HG03520 (cell line): ENCODE measurements around the gene ZFP64.
"Not testable (repeated sequence)": the region's sequence is repeated elsewhere in the genome, so short reads cannot be mapped to it uniquely, and the experiment has no call there.

Experiments used
- ATAC-seq: cut with Tn5 transposase; IDR thresholded peaks from one replicate; pipeline ENCODE4 v1.9.1; 2021; ENCODE audit warnings: mild to moderate bottlenecking, moderate library complexity; ENCODE audit not compliant: unreplicated experiment

Gene ZFP64

DNA sequence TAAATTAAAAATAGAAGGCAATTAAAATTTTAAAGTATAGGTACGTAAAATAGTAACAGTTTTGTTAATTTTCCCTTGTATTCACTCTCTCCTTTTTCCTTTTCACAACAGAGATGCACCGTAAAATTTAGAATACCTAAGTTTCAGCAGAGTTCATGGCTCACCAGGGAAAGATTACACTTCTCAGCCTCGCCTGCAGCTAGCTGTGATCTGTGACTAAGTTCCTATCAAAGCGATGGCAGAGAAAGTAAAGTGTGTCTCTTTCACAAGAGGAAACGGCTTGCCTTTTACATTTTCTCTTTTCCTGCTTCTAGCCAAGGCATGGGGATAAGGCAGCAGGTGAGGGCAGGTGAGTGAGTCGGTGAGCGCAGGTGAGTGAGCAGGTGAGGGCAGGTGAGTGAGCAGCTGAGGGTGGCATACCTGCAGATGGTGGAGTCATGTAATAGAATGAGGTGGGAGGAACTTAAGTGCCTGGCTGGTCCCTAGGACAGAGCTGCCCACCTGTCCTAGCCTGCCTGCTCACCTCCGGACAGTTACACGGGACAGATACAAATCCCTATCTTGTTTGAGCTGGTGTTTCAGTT lies 30.9 kb downstream of the ZFP64 start:
- no peak for ATAC-seq

DNA sequence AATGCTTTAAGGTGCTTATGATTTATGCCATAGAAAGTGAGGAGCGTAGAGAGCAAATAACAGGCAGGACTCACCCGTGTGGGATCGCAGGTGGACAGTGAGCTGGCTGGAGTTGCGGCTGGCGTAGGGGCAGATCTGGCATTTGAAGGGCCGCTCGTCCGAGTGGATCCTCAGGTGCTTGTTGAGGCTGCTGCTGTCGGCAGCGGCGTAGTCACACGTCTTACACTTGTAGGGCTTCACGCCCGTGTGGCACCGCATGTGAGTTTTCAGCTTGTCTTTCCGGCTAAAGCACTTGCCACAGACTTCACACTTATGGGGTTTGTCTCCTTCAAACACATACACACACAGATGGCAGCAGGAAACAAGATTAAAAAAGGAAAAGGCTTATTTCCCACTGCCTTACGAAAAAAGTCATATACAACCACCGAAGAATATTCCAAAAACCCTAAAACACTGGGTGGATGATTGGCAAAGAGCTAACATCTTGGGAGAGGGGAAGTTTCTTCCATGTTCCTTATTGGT lies 31.5 kb downstream of the ZFP64 start:
- ATAC-seq = no peak

DNA sequence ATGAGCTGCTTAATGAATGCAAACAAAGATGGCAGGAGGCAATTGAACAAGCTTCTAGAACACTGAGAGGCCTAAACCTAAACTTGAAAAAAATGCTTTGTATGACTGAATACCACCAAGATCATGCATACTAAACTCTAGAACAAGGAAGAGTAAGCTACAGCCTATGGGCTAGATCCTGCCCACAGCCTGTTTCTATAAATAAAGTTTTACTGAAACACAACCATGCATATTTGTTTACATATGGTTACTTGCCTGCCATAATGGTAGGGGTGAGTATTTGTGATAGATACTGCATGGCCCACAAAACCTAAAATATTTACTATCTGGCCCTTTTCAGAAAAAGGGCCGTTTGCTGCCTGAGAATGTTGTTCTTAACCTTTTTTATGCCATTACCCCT lies 37.0 kb downstream of the ZFP64 start:
- ATAC-seq = no peak

DNA sequence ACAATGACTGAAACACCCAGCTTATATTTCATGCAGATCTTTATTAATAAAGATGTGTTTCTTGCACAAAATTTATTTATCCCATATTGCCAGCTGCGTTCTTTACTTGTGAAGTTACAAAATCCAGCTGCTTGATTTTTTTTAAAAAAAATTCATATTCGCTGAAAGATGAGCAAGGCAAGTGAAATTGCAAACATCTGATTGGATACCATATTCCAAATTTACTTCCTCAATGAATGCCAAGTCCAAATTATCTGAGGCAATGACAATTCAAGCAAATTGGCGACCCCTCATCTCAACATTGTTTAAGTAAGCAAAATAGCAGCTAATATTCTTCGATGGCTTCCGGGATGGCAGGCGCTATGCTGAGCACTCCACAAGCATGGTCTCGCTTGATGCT lies 37.7 kb downstream of the ZFP64 start:
- ATAC-seq = no peak

DNA sequence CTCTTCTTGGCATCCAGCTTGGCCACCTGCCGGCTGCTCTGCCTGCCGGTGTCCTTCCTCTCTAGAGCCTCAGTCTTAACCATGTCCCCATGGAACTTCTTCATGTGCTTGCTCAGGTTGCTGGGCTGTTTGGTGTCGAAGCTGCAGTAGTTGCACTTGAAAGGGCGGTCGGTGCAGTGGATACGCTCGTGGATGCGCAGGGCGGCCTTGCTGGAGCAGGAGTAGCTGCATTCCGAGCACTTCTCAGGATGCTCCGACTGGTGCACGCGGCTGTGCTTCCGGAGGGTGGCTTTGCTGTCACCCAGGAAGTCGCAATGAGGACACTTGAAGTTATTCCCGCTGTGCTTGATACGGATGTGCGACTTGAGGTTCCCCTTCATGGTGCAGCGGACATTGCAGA lies 38.7 kb downstream of the ZFP64 start:
- no peak for ATAC-seq

DNA sequence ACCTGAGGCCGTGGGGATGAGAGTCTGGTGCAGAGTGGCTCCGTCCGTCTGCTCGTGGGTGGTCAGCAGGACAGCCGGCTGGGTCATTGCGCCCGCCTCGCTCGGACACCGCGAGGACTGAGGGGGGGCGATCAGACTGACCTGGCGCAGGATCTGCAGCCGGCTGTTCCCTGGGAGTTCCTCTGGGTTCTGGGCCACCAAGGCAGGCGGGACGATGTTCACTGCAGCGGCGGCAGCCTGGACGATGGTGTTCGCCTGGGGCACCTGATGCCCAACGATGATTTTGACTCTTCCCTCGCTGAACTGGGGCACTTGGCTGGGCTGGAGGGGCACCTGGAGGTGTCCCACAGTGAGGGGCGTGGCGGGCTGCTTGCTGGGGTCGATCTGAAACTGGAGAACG lies 39.2 kb downstream of the ZFP64 start:
- no peak for ATAC-seq

DNA sequence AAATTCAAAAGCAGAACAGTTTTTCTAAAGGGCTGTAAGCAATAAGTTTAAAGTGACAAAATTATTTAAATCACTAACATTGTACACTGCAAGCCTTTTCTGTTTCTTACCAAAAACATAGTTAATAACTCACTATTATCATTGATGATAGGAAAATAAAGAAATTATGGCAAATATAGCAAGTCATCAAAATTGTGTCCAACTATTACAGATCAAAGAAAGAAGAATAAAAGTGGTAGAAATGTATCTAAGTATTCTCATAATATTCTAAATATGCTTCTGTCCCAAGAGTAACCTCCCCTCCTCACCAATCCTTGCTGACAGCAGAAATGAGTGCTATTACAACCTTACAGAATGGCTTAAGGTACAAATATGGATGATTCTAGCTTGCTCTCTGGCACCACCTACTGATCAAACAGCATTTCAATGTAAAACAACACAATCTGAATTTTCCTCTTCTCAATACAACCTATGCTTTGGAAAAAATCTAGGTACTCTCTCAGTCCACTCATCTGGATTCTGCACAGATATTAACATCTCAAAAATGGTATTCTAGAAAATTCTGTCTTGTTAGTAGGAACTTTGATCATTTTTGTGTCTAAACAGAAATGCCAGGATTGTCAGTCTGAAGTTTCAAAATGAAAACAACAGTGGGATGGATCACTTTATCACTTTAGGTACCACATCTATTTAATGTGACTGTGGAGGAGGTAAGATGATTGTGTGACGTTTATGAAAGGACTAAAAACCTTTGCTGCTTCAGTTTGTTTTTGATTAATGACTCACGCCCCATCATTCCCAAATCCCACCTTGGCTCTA lies 40.9 kb downstream of the ZFP64 start:
- ATAC-seq = no peak

DNA sequence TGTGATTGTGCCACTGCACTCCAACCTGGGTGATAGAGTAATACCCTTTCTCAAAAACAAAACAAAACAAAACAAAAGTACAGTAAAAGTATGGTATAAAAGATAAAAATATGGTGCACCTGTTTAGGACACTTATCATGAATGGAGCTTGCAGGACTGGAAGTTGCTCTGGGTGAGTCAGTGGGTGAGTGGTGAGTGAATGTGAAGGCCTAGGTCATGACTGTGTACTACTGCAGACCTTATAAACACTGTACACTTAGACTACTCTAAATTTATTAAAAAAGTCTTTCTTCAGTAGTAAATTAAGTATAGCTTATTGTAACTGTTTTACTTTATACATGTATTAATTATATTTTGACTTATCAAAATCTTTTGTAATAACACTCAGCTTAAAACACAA lies 46.0 kb downstream of the ZFP64 start:
- no peak for ATAC-seq

DNA sequence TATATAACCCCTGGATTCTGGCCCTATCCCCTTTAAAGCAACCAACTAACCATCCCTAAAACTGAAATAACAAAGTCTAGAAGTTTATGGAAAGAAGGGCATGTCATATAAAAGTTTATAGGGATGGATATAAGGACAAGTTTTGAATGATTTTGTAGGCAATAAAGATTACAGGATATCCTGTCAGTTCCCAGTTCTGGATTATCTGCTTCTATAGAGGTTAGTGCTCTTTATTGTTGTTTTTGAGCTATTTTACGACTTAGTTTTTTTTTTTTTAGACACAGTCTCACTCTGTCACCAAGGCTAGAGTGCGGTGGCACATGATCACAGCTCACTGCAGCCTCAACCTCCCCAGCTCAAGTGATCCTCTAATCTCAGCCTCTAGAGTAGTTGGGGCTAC lies 48.3 kb downstream of the ZFP64 start:
- ATAC-seq = no peak

DNA sequence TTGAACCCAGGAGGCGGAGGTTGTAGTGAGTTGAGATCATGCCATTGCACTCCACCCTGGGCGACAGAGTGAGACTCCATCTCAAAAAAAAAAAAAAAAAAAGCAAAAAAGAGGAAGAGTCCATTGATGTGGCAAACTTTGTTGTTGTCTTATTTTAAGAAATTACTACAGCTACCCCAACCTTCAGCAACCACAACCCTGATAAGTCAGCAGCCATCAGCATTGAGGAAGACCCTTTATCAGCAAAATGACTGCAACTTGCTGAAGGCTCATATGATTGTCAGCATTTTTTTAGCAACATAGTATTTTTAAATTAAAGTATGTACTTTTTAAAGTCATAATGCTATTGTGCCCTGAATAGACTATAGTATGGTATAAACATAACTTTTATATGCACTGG lies 48.8 kb downstream of the ZFP64 start:
- no peak for ATAC-seq

DNA sequence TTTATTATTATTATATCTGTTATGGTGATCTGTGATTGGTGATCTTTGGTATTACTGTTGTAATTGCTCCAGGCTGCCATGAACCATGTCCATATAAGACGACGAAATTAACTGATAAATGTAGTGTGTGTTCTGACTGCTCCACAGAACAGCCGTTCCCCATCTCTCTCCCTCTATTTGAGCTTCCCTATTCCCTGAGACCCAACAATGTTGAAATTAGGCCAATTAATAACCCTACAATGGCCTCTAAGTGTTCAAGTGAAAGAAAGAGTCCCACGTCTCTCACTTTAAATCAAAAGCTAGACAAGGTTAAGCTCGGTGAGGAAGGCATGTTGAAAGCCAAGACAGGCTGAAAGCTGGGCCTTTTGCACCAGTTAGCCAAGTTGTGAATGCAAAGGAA lies 51.6 kb downstream of the ZFP64 start:
- no peak for ATAC-seq

DNA sequence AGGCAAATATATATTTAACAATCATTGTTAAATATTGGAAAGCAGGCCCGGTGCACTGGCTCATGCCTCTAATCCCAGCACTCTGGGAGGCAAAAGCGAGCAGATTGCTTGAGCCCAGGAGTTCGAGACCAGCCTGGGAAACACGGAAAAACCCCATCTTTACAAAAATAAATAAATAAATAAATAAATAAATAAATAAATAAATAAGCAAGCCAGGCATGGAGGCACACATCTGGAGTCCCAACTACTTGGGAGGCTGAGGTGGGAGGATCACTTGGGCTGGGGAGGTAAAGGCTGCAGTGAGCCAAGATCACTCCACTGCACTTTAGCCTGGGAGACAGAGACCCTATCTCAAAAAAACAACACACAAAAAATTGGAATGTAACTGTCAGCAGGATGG lies 53.7 kb downstream of the ZFP64 start:
- no peak for ATAC-seq

DNA sequence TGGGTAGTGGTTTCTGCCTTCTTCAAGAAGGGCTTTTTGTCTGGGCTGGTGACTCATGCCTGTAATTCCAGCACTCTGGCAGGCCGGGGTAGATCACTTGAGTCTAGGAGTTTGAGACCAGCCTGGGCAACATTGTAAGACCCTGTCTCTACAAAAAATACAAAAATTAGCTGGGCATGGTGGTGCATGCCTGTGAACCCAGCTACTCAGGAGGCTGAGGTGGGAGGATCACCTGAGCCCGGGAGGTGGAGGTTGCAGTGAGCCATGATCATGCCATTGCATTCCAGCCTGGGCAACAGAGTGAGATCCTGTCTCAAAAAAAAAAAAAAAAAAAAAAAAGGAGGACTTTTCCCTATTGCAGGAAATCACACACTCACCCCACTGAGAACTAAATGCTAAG lies 57.9 kb downstream of the ZFP64 start:
- ATAC-seq = not testable (repeated sequence)

DNA sequence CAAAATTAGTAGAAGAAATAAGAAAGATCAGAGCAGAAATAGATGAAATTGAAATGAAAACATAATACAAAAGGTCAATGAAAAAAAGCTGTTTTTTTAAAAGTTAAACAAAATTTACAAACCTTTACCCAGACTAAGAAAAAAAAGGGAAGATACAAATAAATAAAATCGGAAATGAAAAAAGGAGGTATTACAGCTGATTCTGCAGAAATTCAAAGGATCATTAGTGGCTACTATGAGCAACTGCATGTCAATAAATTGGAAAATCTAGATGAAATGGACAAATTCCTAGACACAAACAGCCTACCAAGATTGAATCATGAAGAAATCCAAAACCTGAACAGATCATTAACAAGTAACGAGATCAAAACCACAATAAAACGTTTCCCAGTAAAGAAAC lies 59.2 kb downstream of the ZFP64 start:
- no peak for ATAC-seq

DNA sequence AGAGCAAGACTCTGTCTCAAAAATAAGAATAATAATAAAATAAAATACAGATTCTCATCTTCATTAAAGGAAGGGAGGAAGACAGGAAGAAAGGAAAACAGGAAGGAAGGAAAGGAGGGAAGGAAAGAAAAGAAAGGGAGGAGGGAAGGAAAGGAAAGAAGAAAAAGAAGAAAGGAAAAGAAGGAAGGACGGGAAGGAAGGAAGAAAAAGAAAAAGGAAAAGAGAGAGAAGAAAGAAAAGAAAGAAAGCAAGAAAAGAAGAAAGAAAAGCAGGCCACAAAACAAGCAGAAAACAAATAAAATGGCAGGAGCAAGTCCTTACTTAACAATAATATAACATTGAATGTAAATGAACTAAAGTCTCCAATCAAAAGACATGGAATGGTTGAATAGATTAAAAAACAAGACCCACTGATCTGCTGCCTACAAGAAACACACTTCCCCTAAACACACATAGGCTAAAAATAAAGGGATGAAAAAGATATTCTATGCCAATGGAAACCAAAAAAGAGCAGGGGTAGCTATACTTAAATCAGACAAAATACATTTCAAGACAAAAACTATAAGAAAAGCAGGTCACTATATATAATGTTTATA lies 60.4 kb downstream of the ZFP64 start:
- ATAC-seq = no peak

DNA sequence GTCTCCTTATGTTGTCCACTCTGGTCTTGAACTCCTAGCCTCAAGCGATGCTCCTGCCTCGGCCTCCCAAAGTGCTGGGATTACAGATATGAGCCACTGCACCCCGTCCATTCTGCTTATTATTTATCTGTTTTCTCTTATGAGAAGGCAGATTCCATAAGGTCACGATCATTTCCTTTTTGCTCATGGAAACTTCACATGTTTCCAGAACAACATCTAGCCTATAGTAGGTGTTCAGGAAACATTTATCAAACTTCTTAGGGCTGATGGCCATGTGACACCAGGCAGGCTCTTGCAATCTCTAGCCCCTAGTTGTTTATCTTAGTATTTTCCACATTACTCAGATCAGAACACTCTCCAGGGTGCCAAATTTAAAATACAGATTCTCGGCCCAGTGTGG lies 61.2 kb downstream of the ZFP64 start:
- no peak for ATAC-seq

DNA sequence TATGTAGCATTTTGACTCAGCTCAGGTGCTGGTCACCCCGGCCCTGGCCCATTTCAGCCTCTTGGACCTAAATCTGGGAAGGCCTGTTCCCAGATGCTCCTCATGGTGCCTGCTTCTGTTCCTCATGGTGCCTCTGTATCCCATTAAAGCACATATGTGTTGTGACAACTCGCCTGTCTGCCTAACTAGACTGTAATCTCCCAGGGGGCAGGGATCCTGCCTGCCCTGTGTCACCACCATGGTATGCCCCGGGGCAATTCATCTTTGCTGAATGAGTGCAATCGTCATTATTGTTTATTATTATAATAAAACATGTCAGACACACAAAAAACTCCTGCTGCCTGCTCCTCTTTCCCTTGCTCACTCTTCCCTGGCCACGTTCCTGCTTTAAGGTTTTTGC lies 62.0 kb downstream of the ZFP64 start:
- no peak for ATAC-seq

DNA sequence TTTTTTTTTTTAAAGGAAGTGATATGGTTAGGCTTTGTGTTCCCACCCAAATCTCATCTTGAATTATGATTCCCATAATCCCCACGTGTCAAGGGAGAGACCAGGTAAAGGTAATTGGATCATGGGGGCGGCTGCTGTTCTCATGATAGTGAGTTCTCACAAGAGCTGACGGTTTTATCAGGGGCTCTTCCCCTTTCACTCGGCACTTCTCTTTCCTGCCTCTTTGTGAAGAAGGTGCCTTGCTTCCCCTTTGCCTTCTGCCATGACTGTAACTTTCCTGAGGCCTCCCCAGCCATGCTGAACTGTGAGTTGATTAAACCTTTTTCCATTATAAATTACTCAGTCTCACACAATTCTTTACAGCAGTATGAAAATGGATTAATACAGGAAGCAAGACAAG lies 64.3 kb downstream of the ZFP64 start:
- no peak for ATAC-seq

DNA sequence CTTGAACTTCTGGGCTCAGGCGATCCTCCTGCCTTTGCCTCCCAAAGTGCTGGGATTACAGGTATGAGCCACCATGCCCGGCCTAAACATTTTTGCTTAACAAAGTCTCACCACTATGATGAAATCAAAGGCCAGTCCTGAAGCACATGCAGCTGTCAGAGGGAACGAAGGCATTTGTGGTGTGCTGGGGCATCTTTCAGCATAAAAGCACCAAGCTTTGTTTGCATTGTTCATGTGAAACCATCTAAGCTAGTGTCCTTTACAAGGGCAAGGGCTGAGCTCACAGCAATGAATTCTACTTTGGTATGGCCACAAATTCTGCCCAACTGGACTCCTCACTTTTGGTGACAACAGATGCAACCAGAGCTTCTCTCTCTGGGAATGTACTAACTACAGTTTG lies 66.8 kb downstream of the ZFP64 start:
- no peak for ATAC-seq

DNA sequence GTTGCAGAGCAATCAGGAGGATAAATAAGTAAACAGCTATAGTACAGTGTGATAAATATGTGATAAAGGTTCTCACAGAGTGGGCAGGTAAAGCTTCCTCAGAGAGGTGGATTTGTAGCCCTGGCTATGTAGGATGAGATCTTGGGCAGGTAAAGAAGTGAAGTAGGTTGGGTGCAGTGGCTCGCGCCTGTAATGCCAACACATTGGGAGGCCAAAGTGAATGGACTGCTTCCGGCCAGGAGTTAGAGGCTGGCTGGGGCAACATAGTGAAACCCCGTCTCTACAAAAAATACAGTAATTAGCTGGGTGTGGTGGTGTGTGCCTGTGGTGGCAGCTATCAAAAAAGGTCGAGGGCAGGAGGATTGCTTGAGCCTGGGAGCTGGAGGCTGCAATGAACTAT lies 72.9 kb downstream of the ZFP64 start:
- no peak for ATAC-seq

DNA sequence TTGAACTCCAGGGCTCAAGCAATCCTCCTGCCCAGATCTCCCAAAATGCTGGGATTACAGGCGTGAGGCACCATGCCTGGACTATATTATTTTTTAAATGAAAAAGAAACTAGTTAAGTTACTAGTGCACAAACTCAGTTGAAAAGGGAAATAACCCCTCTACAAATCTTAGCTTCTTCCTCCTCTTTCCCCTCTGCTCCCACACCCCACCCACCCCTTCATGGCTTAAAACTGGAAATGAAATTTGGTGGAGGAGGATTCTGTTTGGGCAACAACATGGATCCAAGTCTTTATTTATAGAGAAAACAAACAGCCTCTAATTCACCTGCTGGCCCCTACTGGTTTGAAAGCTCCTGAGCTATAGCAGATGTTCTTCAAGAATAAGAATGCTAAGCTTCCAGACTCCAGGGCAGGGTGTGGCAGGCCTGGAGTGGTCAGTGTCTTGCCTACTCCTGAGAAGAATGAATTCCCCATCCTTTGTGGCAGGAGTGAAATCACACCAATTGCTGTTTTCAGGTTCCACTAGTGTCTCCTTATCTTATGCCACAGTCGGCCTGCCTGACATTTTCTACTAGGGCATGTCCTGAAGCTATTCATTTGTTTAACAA lies 73.5 kb downstream of the ZFP64 start:
- ATAC-seq = no peak

DNA sequence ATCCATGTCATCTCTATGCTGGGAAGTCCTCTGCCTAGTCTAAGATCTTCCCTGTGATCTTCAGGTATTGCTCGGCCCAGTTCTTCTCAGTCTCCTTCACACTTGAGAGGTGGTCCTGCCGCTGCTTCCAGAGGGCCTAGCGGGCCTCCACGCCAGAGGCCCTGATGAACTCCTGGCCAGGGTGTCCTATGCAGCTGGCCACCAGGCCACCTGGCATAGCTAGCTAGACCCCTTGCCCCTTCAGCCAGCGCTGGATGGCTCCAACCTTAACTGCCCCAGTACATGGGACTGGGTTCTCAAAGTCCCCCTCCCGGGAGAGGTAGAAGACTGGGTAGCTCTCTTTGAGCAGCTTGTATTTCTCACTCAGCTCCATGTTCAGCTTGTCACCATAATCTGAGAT lies 81.1 kb downstream of the ZFP64 start:
- ATAC-seq = no peak
